GM12872 (cell line): ENCODE data around the gene DONSON.

ENCODE experiments used
- TF ChIP-seq, protein P1 (sequence below): IDR thresholded peaks from 3 replicates; pipeline ENCODE4 v1.5.1; 2011; ENCODE audit warnings: low read depth, mild to moderate bottlenecking, low read length, moderate library complexity; ENCODE audit not compliant: insufficient read depth

Gene DONSON

DNA sequence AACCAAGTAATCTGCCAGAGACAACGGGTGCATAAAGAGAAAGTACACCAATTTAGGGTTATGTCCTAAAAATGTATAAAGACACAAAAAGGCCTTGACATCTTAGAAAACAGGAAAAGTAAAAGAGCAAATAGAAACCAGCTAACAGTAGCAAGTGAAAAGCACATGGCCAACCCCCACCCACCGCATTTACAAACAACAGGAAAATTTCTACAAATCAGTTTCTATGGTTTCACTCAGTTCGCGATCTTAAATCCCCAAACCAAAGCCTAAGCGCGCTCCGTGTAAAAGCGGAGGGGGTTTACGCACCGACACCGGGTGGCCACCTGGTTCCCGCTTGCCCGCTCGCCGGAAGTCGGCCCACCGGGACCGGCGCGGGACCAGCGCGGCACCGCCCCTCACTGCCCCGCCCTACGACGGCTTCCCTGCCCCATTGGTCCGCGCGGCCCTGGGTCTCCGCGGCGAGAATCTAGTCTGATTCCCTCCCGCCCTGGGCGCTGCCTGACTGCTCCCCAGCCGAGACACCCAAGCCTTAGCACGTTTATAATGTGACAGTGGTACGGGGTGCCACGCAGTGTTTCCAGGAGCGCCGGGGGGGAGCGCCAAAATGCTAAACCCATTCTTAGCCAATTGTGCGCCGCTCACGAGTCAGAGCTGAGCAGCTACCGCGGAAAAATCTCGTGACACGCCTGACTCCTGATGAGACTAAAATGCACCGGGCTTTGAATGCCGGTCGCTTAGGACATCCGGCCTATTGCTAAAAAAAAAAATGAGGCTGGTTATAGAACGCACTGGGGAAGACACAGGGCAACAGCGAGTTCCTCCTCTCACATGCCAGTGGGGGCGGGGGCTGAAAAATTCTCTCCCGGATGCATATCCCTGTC lies 46.5 kb downstream of the DONSON start, which contains the start of gene GART:
GART (minus strand) TSS at position 362 of the 884 bp plus-strand sequence. CDS start 2,802 bp downstream, outside the sequence.
- TF ChIP-seq, protein P1, sequence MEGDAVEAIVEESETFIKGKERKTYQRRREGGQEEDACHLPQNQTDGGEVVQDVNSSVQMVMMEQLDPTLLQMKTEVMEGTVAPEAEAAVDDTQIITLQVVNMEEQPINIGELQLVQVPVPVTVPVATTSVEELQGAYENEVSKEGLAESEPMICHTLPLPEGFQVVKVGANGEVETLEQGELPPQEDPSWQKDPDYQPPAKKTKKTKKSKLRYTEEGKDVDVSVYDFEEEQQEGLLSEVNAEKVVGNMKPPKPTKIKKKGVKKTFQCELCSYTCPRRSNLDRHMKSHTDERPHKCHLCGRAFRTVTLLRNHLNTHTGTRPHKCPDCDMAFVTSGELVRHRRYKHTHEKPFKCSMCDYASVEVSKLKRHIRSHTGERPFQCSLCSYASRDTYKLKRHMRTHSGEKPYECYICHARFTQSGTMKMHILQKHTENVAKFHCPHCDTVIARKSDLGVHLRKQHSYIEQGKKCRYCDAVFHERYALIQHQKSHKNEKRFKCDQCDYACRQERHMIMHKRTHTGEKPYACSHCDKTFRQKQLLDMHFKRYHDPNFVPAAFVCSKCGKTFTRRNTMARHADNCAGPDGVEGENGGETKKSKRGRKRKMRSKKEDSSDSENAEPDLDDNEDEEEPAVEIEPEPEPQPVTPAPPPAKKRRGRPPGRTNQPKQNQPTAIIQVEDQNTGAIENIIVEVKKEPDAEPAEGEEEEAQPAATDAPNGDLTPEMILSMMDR = no peak

DNA sequence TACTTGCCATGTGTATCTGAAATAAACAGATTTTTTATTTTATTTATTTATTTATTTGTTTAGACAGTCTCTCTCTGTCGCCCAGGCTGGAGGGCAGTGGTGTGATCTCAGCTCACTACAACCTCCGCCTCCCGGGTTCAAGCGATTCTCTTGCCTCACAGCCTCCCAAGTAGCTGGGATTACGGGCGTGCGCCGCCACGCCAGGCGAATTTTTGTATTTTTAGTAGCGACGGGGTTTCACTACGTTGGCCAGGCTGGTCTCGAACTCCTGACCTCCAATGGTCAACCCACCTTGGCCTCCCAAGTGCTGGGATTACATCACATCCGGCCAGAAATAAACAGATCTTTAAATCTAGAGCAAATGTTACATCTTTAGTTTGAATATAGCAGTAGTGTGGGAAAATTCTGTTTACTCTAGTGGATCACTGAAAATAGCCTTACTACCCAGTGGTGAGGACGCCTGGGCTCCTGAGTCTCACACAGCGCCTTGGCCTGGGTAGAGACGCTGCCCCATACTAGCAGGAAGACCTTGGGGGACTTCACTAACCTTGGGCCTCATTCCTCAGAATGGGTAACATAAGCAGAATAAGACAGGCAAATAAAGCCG lies 47.3 kb downstream of the DONSON start:
- TF ChIP-seq, protein P1 = no peak

DNA sequence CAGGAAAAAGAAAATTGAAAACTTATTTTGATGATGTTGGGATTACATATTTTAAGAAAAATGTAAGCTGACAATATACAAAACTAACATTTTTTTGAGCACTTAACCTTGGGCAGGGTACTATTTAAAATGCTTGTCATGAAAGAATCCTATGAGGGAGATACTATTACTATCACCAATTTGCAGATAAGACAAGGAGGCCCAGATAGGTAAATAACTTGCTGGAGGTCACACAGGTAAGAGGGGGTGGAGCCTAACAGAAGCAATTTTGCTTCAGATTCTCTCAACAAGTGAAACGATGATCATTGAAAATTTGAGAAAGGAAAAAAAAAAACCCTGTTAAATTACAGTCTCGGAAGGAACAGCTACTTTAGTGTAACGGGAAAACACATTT lies 47.8 kb downstream of the DONSON start:
- TF ChIP-seq, protein P1 = no peak

DNA sequence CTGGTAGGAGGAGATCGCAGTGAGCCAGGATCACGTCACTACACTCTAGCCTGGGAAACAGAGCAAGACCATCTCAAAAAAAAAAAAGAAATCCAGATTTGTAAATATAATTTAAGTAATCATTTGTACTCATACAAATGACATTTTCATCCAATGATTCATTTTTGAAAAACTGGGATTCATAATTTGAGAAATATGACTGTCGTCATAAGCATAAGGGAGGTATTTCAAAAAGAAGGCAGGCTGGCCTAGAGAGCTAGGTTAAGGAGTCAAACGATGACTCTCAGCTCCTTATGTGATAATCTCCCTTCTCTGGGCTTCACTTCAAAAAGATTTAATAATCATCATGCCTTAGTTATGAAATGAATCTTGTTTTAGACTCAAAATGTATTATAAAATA lies 48.9 kb downstream of the DONSON start:
- TF ChIP-seq, protein P1 = no peak

DNA sequence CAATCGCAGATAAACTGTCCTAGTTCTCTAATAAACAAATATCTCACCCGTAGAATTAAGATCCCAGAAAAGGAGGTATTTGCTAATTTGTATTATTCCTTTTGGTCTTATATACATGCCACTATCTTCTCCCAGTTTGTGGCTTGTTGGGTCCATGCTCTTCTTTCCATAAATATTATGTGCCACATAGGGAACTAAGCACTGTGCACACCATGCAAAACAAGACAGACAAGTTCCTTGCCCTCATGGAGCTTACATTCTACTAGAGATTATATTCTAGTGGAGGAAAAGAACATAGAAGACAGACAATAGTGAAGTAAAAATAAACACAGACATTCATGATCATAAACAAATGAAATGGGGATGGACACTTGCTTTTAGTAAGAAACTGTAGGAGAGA lies 51.3 kb downstream of the DONSON start:
- TF ChIP-seq, protein P1 = no peak

DNA sequence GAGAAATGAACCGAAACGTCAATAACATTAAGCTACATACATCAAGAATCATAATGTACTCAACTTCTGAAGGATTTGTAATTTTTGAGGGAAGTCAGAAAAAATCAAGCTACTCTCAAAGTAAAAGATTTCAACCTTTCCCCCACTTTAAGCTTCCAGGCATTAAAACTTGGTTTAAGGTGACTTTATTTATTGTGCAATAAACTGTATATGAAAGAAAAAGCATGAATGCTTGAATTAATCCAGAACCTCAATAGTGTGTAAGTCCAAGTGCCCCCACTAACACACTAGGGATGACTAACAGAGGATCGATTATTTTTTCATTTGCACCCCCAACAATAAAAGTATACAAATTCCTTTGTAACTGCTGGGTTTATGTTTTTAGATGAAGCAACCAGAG lies 57.5 kb downstream of the DONSON start:
- TF ChIP-seq, protein P1 = no peak
